WTC11 (cell line): Measurements from ENCODE around the gene SH3BP5.
A peak's percentile ranks its signal among the peaks of the same experiment; 100 is the strongest.

Experiments used
- ATF3 ChIP-seq: sonication (generic); formaldehyde crosslinking; conservative IDR thresholded peaks from 2 replicates; pipeline ENCODE4 v1.8.1; 2022; ENCODE audit warnings: mild to moderate bottlenecking, missing genetic modification reagents
- CREB1 ChIP-seq: sonication (generic); formaldehyde crosslinking; IDR thresholded peaks from 2 replicates; pipeline ENCODE4 v1.8.0; 2023; ENCODE audit warnings: mild to moderate bottlenecking, missing genetic modification reagents
- CTCF ChIP-seq: fragments of 200-600 bp; IDR thresholded peaks from 2 replicates; pipeline ENCODE4 v1.8.0; 2022; ENCODE audit warnings: antibody characterized with exemption
- E2F4 ChIP-seq: sonication (generic); formaldehyde crosslinking; IDR thresholded peaks from 2 replicates; pipeline ENCODE4 v1.8.1; 2022; ENCODE audit warnings: low read depth, mild to moderate bottlenecking, moderate library complexity, missing genetic modification reagents, borderline replicate concordance
- FOXJ3 ChIP-seq: sonication (generic); formaldehyde crosslinking; IDR thresholded peaks from 2 replicates; pipeline ENCODE4 v1.9.0; 2021; ENCODE audit warnings: missing genetic modification reagents, mild to moderate bottlenecking, borderline replicate concordance
- IRF2 ChIP-seq: sonication (generic); formaldehyde crosslinking; IDR thresholded peaks from 2 replicates; pipeline ENCODE4 v1.8.0; 2022; ENCODE audit warnings: low read depth, missing genetic modification reagents, borderline replicate concordance
- JAZF1 ChIP-seq: fragments of 250-450 bp; sonication (Bioruptor Pico); IDR thresholded peaks from 2 replicates; pipeline ENCODE4 v1.9.0; 2021; ENCODE audit warnings: moderate library complexity, mild to moderate bottlenecking, inconsistent platforms
- KAT7 ChIP-seq: sonication (generic); formaldehyde crosslinking; IDR thresholded peaks from 2 replicates; pipeline ENCODE4 v1.8.1; 2023; ENCODE audit warnings: missing genetic modification reagents, mild to moderate bottlenecking, borderline replicate concordance
- OVOL2 ChIP-seq: fragments of 250-450 bp; sonication (Bioruptor Pico); IDR thresholded peaks from 2 replicates; pipeline ENCODE4 v1.9.0; 2021; ENCODE audit warnings: mild to moderate bottlenecking, borderline replicate concordance
- TEAD4 ChIP-seq: sonication (generic); formaldehyde crosslinking; IDR thresholded peaks from 2 replicates; pipeline ENCODE4 v1.8.0; 2022; ENCODE audit warnings: mild to moderate bottlenecking, missing genetic modification reagents
- USF1 ChIP-seq: sonication (generic); formaldehyde crosslinking; IDR thresholded peaks from 2 replicates; pipeline ENCODE4 v1.8.0; 2022; ENCODE audit warnings: mild to moderate bottlenecking, missing genetic modification reagents
- ZMAT4 ChIP-seq: fragments of 250-450 bp; sonication (Bioruptor Pico); IDR thresholded peaks from 2 replicates; pipeline ENCODE4 v1.9.0; 2021; ENCODE audit warnings: mild to moderate bottlenecking

- TF ChIP-seq CTCF (no peak), IRF2 (CRISPR knock-in tag) (no peak), TEAD4 (CRISPR knock-in tag) (no peak), ATF3 (no peak), OVOL2 (CRISPR knock-in tag) (no peak), ZMAT4 (no peak), JAZF1 (CRISPR knock-in tag) (no peak), USF1 (CRISPR knock-in tag) (peak; percentile 89), E2F4 (CRISPR knock-in tag) (no peak), FOXJ3 (CRISPR knock-in tag) (no peak), CREB1 (no peak), KAT7 (peak; percentile 64; the same call in 1 of the 2 replicates)
Observed at GRCh38 chr3:15205934-15206661, 126.3 kb downstream of the SH3BP5 start, which contains the start of gene CAPN7.
